Lower lobe of right lung (tissue), 2 donors: ENCODE measurements around the gene OBSCN. TPM values are rescaled to one million over a fixed set of nuclear protein-coding genes. Genes with fewer than 3 reads are reported as not detected.
A peak's percentile ranks its signal among the peaks of the same experiment; 100 is the strongest.

Source experiments
- ATAC-seq, 2 donors: fragments of 200-7000 bp; cut with Tn5 transposase; one replicate each; pipeline ENCODE4 v1.9.1; 2020 to 2022; ENCODE audit warnings: mild to moderate bottlenecking in 2 of 2, moderate library complexity in 2 of 2
- DNase-seq: peaks from one replicate; pipeline ENCODE4 v3.0.0-alpha.2; 2020
- H3K27ac ChIP-seq: fragments of 200-600 bp; one replicate; pipeline ENCODE4 v1.8.0; 2022
- H3K27me3 ChIP-seq: fragments of 200-600 bp; one replicate; pipeline ENCODE4 v1.8.0; 2022; ENCODE audit warnings: low read depth
- H3K36me3 ChIP-seq: fragments of 200-600 bp; one replicate; pipeline ENCODE4 v1.8.0; 2022; ENCODE audit warnings: mild to moderate bottlenecking
- H3K4me1 ChIP-seq: fragments of 200-600 bp; one replicate; pipeline ENCODE4 v1.8.0; 2022
- H3K4me3 ChIP-seq: fragments of 200-600 bp; one replicate; pipeline ENCODE4 v1.8.0; 2022; ENCODE audit warnings: mild to moderate bottlenecking
- H3K9me3 ChIP-seq: fragments of 200-600 bp; one replicate; pipeline ENCODE4 v1.8.0; 2022
- CTCF ChIP-seq: fragments of 200-600 bp; IDR thresholded peaks from one replicate; pipeline ENCODE4 v1.8.0; 2022; ENCODE audit warnings: antibody characterized with exemption, mild to moderate bottlenecking
- intact Hi-C: fragments of 100-400 bp; cut with DNase I; formaldehyde crosslinking; loops from one replicate; pipeline ENCODE4 v1.11.0; 2022
- total RNA-seq: library from RNA; stranded (reverse); fragmentation: NEBNext Ultra II Directional; extraction: Animal tissue kit (Norgen Biotek cat#: 25700); gene quantifications from one replicate; pipeline ENCODE4 v1.2.1, GENCODE V29; 2021
- donor health status: DM: no; HTN: yes; CAD: no; lungs with severe emphysema.

The OBSCN gene
- total RNA-seq, 1 donor from 2014 or later: 35.6 TPM

GRCh38 chr1:228303596-228303995, 95.8 kb downstream of the OBSCN start:
- H3K9me3 ChIP-seq: peaks cover 11% of the 10 kb centered on the region
- no peak for TF ChIP-seq CTCF
- no peak overlapping the region for H3K4me3 ChIP-seq
- peak; percentile 25 for DNase-seq
- no peak for ATAC-seq
- no peak overlapping the region for H3K27ac ChIP-seq
- no peaks in the 10 kb centered on the region for H3K36me3 ChIP-seq
- H3K27me3 ChIP-seq: no peaks in the 10 kb centered on the region
- intact Hi-C loops: no loop called here
- no peaks in the 10 kb centered on the region for H3K4me1 ChIP-seq

DNA sequence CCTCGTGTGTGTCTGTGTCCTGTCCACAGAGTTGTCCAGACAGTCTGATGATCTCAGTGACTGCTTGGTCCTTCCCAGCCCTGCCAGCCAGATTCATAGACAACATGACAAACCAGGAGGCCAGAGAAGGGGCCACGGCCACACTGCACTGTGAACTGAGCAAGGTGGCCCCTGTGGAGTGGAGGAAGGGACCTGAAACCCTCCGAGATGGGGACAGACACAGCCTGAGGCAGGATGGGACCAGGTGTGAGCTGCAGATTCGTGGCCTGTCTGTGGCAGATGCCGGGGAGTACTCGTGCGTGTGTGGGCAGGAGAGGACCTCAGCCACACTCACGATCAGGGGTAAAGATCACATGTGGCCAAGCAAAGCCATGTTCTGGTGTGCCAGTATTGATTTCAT, 96.4 kb downstream of the OBSCN start:
- no peak for ATAC-seq
- no peak for DNase-seq
- TF ChIP-seq CTCF: no peak
- Histone ChIP-seq H3K4me3 (no peak overlapping the region), H3K27me3 (no peaks in the 10 kb centered on the region), H3K4me1 (no peaks in the 10 kb centered on the region), H3K36me3 (no peaks in the 10 kb centered on the region), H3K9me3 (peaks cover 11% of the 10 kb centered on the region), H3K27ac (no peak overlapping the region)
- intact Hi-C loops: no loop called here

DNA sequence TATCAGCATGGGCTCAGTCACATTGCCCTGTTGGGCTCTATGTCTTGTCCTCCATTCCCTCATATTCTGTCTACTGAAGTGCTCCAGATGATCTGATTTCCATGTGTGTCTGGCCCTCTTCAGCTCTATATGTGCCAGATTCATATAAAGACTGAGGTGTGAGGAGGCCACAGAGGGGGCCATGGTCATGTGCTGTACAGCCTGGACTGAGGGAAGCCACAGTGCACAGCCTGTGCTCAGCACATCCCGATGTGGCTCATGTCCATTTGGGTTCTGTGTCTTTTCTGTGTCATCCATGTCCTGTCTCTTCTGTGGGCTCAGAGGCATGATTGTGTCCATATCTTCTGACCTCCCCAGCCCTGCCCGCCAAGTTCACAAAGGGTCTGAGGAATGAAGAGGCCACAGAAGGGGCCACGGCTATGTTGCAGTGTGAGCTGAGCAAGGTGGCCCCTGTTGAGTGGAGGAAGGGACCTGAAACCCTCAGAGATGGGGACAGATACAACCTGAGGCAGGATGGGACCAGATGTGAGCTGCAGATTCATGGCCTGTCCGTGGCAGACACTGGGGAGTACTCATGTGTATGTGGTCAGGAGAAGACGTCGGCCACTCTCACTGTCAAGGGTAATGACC, 97.0 kb downstream of the OBSCN start:
- Histone ChIP-seq H3K36me3 (no peaks in the 10 kb centered on the region), H3K4me1 (no peaks in the 10 kb centered on the region), H3K27ac (no peak overlapping the region), H3K9me3 (peaks cover 11% of the 10 kb centered on the region), H3K27me3 (no peaks in the 10 kb centered on the region), H3K4me3 (no peak overlapping the region)
- intact Hi-C loops: no loop called here
- no peak for DNase-seq
- TF ChIP-seq CTCF: no peak
- ATAC-seq: no peak

DNA sequence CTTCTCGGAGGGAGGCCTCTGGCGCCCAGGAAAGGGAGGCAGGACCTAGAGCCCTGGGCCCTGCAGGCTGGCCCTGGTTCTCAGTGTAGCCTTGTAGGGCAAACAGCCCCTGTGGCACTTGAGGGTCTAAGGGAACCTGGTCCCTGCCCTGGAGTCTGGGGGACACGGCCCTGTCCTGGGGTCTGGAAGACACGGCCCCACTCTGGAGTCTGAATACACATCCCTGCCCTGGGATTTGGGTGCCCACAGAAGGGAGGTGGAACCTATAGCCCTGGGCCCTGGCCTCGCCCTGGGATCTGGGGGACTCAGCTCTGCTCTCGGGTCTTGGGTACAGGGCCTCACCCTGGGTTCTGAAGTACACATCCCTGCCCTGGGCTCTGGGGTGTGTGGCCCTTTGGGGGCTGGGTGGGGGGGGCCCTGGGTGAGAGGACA, 97.9 kb downstream of the OBSCN start:
- no peak overlapping the region for H3K27ac ChIP-seq
- no peaks in the 10 kb centered on the region for H3K36me3 ChIP-seq
- H3K4me3 ChIP-seq: no peak overlapping the region
- ATAC-seq (peak in 1 of 2 donors; percentile 4), DNase-seq (peak; percentile 32)
- intact Hi-C loops: no loop called here
- no peaks in the 10 kb centered on the region for H3K27me3 ChIP-seq
- H3K4me1 ChIP-seq: no peaks in the 10 kb centered on the region
- H3K9me3 ChIP-seq: peaks cover 11% of the 10 kb centered on the region
- no peak for TF ChIP-seq CTCF

- Histone ChIP-seq H3K4me1 (no peaks in the 10 kb centered on the region), H3K36me3 (no peaks in the 10 kb centered on the region), H3K27ac (no peak overlapping the region), H3K27me3 (no peaks in the 10 kb centered on the region), H3K4me3 (no peak overlapping the region), H3K9me3 (peaks cover 11% of the 10 kb centered on the region)
- DNase-seq (peak; percentile 28), ATAC-seq (peak; percentile 4)
- intact Hi-C loops: no loop called here
- no peak for TF ChIP-seq CTCF
Measured at GRCh38 chr1:228306275-228307217, 98.7 kb downstream of the OBSCN start.
